HepG2 (cell line): ENCODE measurements around the gene BPIFA1. TPM values are rescaled to one million over a fixed set of nuclear protein-coding genes. Genes with fewer than 3 reads are reported as not detected.
A peak's percentile ranks its signal among the peaks of the same experiment; 100 is the strongest.

Source experiments
- ATAC-seq: fragments of 200-7000 bp; cut with Tn5 transposase; 3 replicates; pipeline ENCODE4 v1.9.1; 2020; ENCODE audit warnings: mild to moderate bottlenecking, moderate library complexity
- BruUV-seq: library from RNA; stranded (reverse); fragments of 400-500 nt; replicated peaks from 2 replicates; lab custom pipeline; 2021; lab: Mats Ljungman, UMichigan
- CTCF ChIA-PET: fragments of 300-600 bp; formaldehyde crosslinking; extraction: SDS; loops from one replicate; lab custom pipeline; 2021; ENCODE audit warnings: low total read pairs, inconsistent platforms, low intra/inter-chr PET ratio; lab: Yijun Ruan, JAX
- POLR2A ChIA-PET: fragments of 350-600 bp; sonication (Branson Sonifier 250); formaldehyde crosslinking; loops from one replicate; lab custom pipeline; 2020; ENCODE audit warnings: antibody characterized with exemption, inconsistent platforms; lab: Yijun Ruan, JAX
- DNase-seq: peaks from one replicate; pipeline ENCODE4 v3.0.0-alpha.2; 2015; ENCODE audit warnings: low spot score
- FAIRE-seq: peaks from 3 replicates; lab custom pipeline; 2011; peaks lifted over from hg19 to GRCh38; lab: Jason Lieb, UNC
- H2AFZ ChIP-seq: one replicate; pipeline ENCODE4 v1.6.1; 2011; ENCODE audit warnings: low read length, inconsistent platforms
- H3K27ac ChIP-seq: fragments of 300-600 bp; 3 replicates; pipeline ENCODE4 v1.8.0; 2011; ENCODE audit warnings: mixed run types, mild to moderate bottlenecking, mixed read lengths, low read length, inconsistent platforms; ENCODE audit not compliant: insufficient read depth; ENCODE audit errors: extremely low read length
- H3K27me3 ChIP-seq, 2 experiments: fragments of 200-600 bp in 1 of 2; 2 replicates in 1 of 2; 3 replicates in 1 of 2; pipeline versions ENCODE4 v1.6.0 to v1.8.0; 2011; ENCODE audit warnings: low read length in 2 of 2, mild to moderate bottlenecking in 2 of 2, moderate library complexity in 2 of 2, inconsistent platforms in 1 of 2; ENCODE audit not compliant: insufficient read depth in 2 of 2, control insufficient read depth in 1 of 2
- H3K36me3 ChIP-seq, 2 experiments: fragments of 200-600 bp in 1 of 2; replicated peaks in 1 of 2; 2 replicates in 1 of 2; 3 replicates in 1 of 2; pipeline versions ENCODE4 v1.5.1 to v1.8.0; 2011; ENCODE audit warnings: low read length in 2 of 2, inconsistent platforms in 1 of 2; ENCODE audit not compliant: insufficient read depth in 2 of 2, control insufficient read depth in 1 of 2
- H3K4me1 ChIP-seq: 2 replicates; pipeline ENCODE4 v1.5.1; 2012; ENCODE audit warnings: low read length, inconsistent platforms; ENCODE audit not compliant: insufficient read depth
- H3K4me2 ChIP-seq: 2 replicates; pipeline ENCODE4 v1.6.0; 2011; ENCODE audit warnings: low read depth, low read length, inconsistent platforms
- H3K4me3 ChIP-seq, 3 experiments: fragments of 200-600 bp in 1 of 3; sonication (generic), shearing (Covaris generic) in 1 of 3; replicated peaks in 1 of 3; 2 replicates each; pipeline ENCODE4 v1.5.1; 2011 to 2016; ENCODE audit warnings: low read length in 3 of 3, inconsistent platforms in 2 of 3, low read depth in 2 of 3, mild to moderate bottlenecking in 2 of 3, control low read depth in 1 of 3, mixed read lengths in 1 of 3; ENCODE audit not compliant: insufficient read depth in 1 of 3
- H3K79me2 ChIP-seq: one replicate; pipeline ENCODE4 v1.6.1; 2011; ENCODE audit warnings: low read length, inconsistent platforms; ENCODE audit not compliant: insufficient read depth
- H3K9ac ChIP-seq: 2 replicates; pipeline ENCODE4 v1.6.0; 2011; ENCODE audit warnings: mild to moderate bottlenecking, low read depth, low read length, inconsistent platforms; ENCODE audit not compliant: insufficient read depth
- H3K9me3 ChIP-seq: 2 replicates; pipeline ENCODE4 v1.5.1; 2012; ENCODE audit warnings: mild to moderate bottlenecking, low read length
- H4K20me1 ChIP-seq: 2 replicates; pipeline ENCODE4 v1.6.0; 2011; ENCODE audit warnings: inconsistent platforms, mild to moderate bottlenecking, low read length, moderate library complexity; ENCODE audit not compliant: insufficient read depth
- CAMTA2 ChIP-seq: sonication (generic); formaldehyde crosslinking; IDR thresholded peaks from 2 replicates; pipeline ENCODE4 v1.4.0; 2020; ENCODE audit warnings: mild to moderate bottlenecking, missing genetic modification reagents, borderline replicate concordance
- HIVEP1 ChIP-seq: sonication (generic); formaldehyde crosslinking; IDR thresholded peaks from 2 replicates; pipeline ENCODE4 v1.4.0; 2020; ENCODE audit warnings: mild to moderate bottlenecking, missing genetic modification reagents
- ZNF275 ChIP-seq: sonication (generic); formaldehyde crosslinking; IDR thresholded peaks from 2 replicates; pipeline ENCODE4 v1.8.0; 2022; ENCODE audit warnings: missing genetic modification reagents, mild to moderate bottlenecking, inconsistent platforms, borderline replicate concordance
- ZNF407 ChIP-seq: sonication (generic); formaldehyde crosslinking; IDR thresholded peaks from one replicate; pipeline ENCODE4 v1.5.1; 2020; ENCODE audit warnings: mild to moderate bottlenecking, missing genetic modification reagents; ENCODE audit errors: not compliant biosample characterization
- ZNF646 ChIP-seq: sonication (generic); formaldehyde crosslinking; IDR thresholded peaks from 2 replicates; pipeline ENCODE4 v1.9.0; 2021; ENCODE audit warnings: mild to moderate bottlenecking, missing genetic modification reagents
- WGBS: methylation state at CpG from one replicate; pipeline ENCODE4 v1.1.6; 2017; ENCODE audit warnings: low lambda C conversion rate; 5-methylcytosine and 5-hydroxymethylcytosine counted together
- in situ Hi-C: cut with HindIII; loops from 2 replicates; pipeline ENCODE4 v1.10.0; 2017; ENCODE audit warnings: low pct_unique_long_range_greater_than_20kb; ENCODE audit not compliant: extremely low pct_ligation_motif_present
- intact Hi-C: fragments of 100-400 bp; cut with micrococcal nuclease; formaldehyde crosslinking; loops from one replicate; pipeline ENCODE4 v1.10.0; 2022; ENCODE audit not compliant: unreplicated experiment
- polyA plus RNA-seq, 8 experiments: library from polyadenylated mRNA; depleted of rRNA in 3 of 8; stranded (reverse) in 7 of 8; unstranded in 1 of 8; fragments of >200 nt; fragmentation: Illumina TruSeq in 4 of 8; extraction: Trizol in 4 of 8; gene quantifications; 2 replicates each; pipeline versions ENCODE4 v1.2.1 to v1.2.3, GENCODE V29; 2011 to 2016; ENCODE audit warnings: low read depth in 4 of 8, missing spikeins in 1 of 8, mixed read lengths in 1 of 8; ENCODE audit not compliant: insufficient read depth in 1 of 8
- total RNA-seq, 5 experiments: library from RNA; depleted of rRNA; stranded (reverse); fragments of >200 nt; fragmentation: Illumina TruSeq; extraction: Trizol; gene quantifications; 2 replicates each; pipeline ENCODE4 v1.2.3, GENCODE V29; 2016; ENCODE audit warnings: low read depth in 1 of 5

The BPIFA1 gene
- total and polyA plus RNA-seq, 2 of the 13 experiments (the other 11 are each of a cell fraction or from before 2014, with no cell fraction given) = not detected

GRCh38 chr20:33275215-33275614, 39.4 kb downstream of the BPIFA1 start (continued):
- TF ChIP-seq ZNF407 (CRISPR knock-in tag) = no peak

GRCh38 chr20:33275871-33276270, 40.1 kb downstream of the BPIFA1 start:
- no peak for DNase-seq
- no peak for TF ChIP-seq HIVEP1
- TF ChIP-seq ZNF646 (CRISPR knock-in tag) = 0 out of 2 replicates have a peak, but pooled peaks have one; percentile 29
- peak; percentile 35; the same call in 1 of the 2 replicates for TF ChIP-seq ZNF275
- 0 out of 2 replicates have a peak, but pooled peaks have one; percentile 22 for TF ChIP-seq CAMTA2 (CRISPR knock-in tag)

More at GRCh38 chr20:33275871-33276270, 40.1 kb downstream of the BPIFA1 start:
- peaks cover 89% of the 10 kb centered on the region for H3K4me1 ChIP-seq
- H3K4me2 ChIP-seq = peak overlapping the region; percentile 29
- H3K27me3 ChIP-seq = peaks cover 0 to 2% of the 10 kb centered on the region in 2 experiments; a peak in 1 of 5 replicates
- H3K36me3 ChIP-seq = no peaks in the 10 kb centered on the region
- ATAC-seq (no peak), FAIRE-seq (no peak)
- in situ Hi-C loops = no loop called here
- POLR2A ChIA-PET = no interaction called here
- H3K9me3 ChIP-seq = no peaks in the 10 kb centered on the region
- 29% methylated on average over 3 of the region's 3 CpGs for WGBS
- BruUV-seq = no TSS peak
- H3K79me2 ChIP-seq = no peaks in the 10 kb centered on the region
- no peaks in the 10 kb centered on the region for H4K20me1 ChIP-seq
- no peak overlapping the region for H2AFZ ChIP-seq
- intact Hi-C loops = no loop called here
- H3K27ac ChIP-seq = no peak overlapping the region
- CTCF ChIA-PET = no interaction called here
- H3K9ac ChIP-seq = peak overlapping the region; percentile 4; the same call in 1 of the 2 replicates
- no peak overlapping the region; a peak in 1 of 6 replicates for H3K4me3 ChIP-seq
